ENCODE measurements around the gene SLC15A3.
"Not testable (repeated sequence)": the region's sequence is repeated elsewhere in the genome, so short reads cannot be mapped to it uniquely, and the experiment has no call there.

SLC15A3 gene

GRCh38 chr11:60912851-60913528, 39.0 kb downstream of the SLC15A3 start:
- H3K4me3 ChIP-seq (ENCODE audit: low read depth in 1 of 5, low read length in 5 of 5) = peak overlapping the region; percentile 76 to 93 (median 88)
- H3K9me3 ChIP-seq (ENCODE audit: control insufficient read depth in 5 of 5, low read length in 5 of 5) = no peaks in the 10 kb centered on the region
- H3K4me1 ChIP-seq (ENCODE audit: control insufficient read depth in 5 of 5, insufficient read depth in 5 of 5, low read length in 5 of 5) = peaks cover 18 to 65% (median 56%) of the 10 kb centered on the region in 5 donors
- peak overlapping the region; percentile 79 to 96 (median 94) for H3K9ac ChIP-seq (ENCODE audit: low read length in 5 of 5)
- no peaks in the 10 kb centered on the region for H3K36me3 ChIP-seq (ENCODE audit: control insufficient read depth in 5 of 5, insufficient read depth in 5 of 5, low read length in 5 of 5)
- peak overlapping the region; percentile 94 for H3K27ac ChIP-seq (ENCODE audit: low read depth, low read length)
- H3K27me3 ChIP-seq (ENCODE audit: control insufficient read depth in 5 of 5, insufficient read depth in 4 of 5, low read length in 5 of 5) = no peaks in the 10 kb centered on the region

- Histone ChIP-seq H3K4me1 (ENCODE audit: control insufficient read depth in 5 of 5, insufficient read depth in 5 of 5, low read length in 5 of 5) (peaks cover 18 to 65% (median 56%) of the 10 kb centered on the region in 5 donors), H3K9me3 (ENCODE audit: control insufficient read depth in 5 of 5, low read length in 5 of 5) (no peaks in the 10 kb centered on the region), H3K36me3 (ENCODE audit: control insufficient read depth in 5 of 5, insufficient read depth in 5 of 5, low read length in 5 of 5) (no peaks in the 10 kb centered on the region), H3K4me3 (ENCODE audit: low read depth in 1 of 5, low read length in 5 of 5) (no peak overlapping the region), H3K27ac (ENCODE audit: low read depth, low read length) (no peak overlapping the region), H3K9ac (ENCODE audit: low read length in 5 of 5) (peak overlapping the region in 1 of 5 donors; percentile 83), H3K27me3 (ENCODE audit: control insufficient read depth in 5 of 5, insufficient read depth in 4 of 5, low read length in 5 of 5) (no peaks in the 10 kb centered on the region)
Observed at GRCh38 chr11:60912223-60912850, 39.6 kb downstream of the SLC15A3 start.

DNA sequence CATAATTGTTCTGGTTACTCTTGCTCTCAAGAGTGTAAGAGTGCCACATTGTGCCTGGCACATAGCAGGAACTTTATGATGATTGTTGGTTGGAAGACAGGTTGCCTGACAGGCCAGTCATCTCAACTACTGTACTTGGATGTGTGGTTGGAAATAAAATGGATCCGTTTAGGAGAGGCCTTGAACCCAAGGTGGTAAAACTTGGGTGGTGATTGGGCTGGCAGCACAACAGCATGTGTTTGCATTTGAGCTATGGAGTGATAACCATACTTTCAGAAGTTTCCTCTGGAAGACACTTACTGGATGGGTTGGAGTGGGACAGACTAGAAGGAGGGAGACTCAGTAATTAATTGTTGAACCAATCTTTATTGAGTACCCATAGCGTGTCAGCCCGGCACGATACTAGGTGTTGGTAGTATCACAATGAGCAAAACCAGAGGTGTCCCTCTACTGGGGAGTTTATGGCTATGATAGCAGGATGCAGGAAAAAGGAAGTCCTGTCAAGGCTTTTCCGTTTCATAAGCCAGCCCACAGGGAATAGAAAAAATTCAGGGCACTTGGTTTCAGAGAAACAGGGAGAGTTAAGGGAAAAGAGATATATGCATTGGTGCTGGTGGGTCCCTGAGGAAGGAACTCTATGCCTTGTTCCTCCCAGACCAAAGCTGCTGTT, 41.1 kb downstream of the SLC15A3 start:
- peak overlapping the region in 1 of 5 donors; percentile 36 for H3K4me3 ChIP-seq (ENCODE audit: low read depth in 1 of 5, low read length in 5 of 5)
- H3K27me3 ChIP-seq (ENCODE audit: control insufficient read depth in 5 of 5, insufficient read depth in 4 of 5, low read length in 5 of 5) = peaks cover 0 to 4% (median 0%) of the 10 kb centered on the region in 5 donors
- peak overlapping the region; percentile 23 for H3K27ac ChIP-seq (ENCODE audit: low read depth, low read length)
- H3K9ac ChIP-seq (ENCODE audit: low read length in 5 of 5) = no peak overlapping the region
- H3K9me3 ChIP-seq (ENCODE audit: control insufficient read depth in 5 of 5, low read length in 5 of 5) = no peaks in the 10 kb centered on the region
- peaks cover 20 to 65% (median 49%) of the 10 kb centered on the region in 5 donors for H3K4me1 ChIP-seq (ENCODE audit: control insufficient read depth in 5 of 5, insufficient read depth in 5 of 5, low read length in 5 of 5)
- no peaks in the 10 kb centered on the region for H3K36me3 ChIP-seq (ENCODE audit: control insufficient read depth in 5 of 5, insufficient read depth in 5 of 5, low read length in 5 of 5)

- Histone ChIP-seq H3K9me3 (ENCODE audit: control insufficient read depth in 5 of 5, low read length in 5 of 5) (no peaks in the 10 kb centered on the region), H3K9ac (ENCODE audit: low read length in 5 of 5) (no peak overlapping the region), H3K4me1 (ENCODE audit: control insufficient read depth in 5 of 5, insufficient read depth in 5 of 5, low read length in 5 of 5) (peaks cover 22 to 65% (median 49%) of the 10 kb centered on the region in 5 donors), H3K4me3 (ENCODE audit: low read depth in 1 of 5, low read length in 5 of 5) (no peak overlapping the region), H3K36me3 (ENCODE audit: control insufficient read depth in 5 of 5, insufficient read depth in 5 of 5, low read length in 5 of 5) (no peaks in the 10 kb centered on the region), H3K27ac (ENCODE audit: low read depth, low read length) (no peak overlapping the region), H3K27me3 (ENCODE audit: control insufficient read depth in 5 of 5, insufficient read depth in 4 of 5, low read length in 5 of 5) (peaks cover 0 to 4% (median 0%) of the 10 kb centered on the region in 5 donors)
Observed at GRCh38 chr11:60910281-60910687, 41.7 kb downstream of the SLC15A3 start.

- H3K36me3 ChIP-seq (ENCODE audit: control insufficient read depth in 5 of 5, insufficient read depth in 5 of 5, low read length in 5 of 5); H3K9me3 ChIP-seq (ENCODE audit: control insufficient read depth in 5 of 5, low read length in 5 of 5); H3K4me3 ChIP-seq (ENCODE audit: low read depth in 1 of 5, low read length in 5 of 5); H3K9ac ChIP-seq (ENCODE audit: low read length in 5 of 5); H3K27ac ChIP-seq (ENCODE audit: low read depth, low read length); H3K27me3 ChIP-seq (ENCODE audit: control insufficient read depth in 5 of 5, insufficient read depth in 4 of 5, low read length in 5 of 5): not testable (repeated sequence)
- peaks cover 24 to 65% (median 49%) of the 10 kb centered on the region in 5 donors for H3K4me1 ChIP-seq (ENCODE audit: control insufficient read depth in 5 of 5, insufficient read depth in 5 of 5, low read length in 5 of 5)
Observed at GRCh38 chr11:60909680-60910280, 42.2 kb downstream of the SLC15A3 start.

GRCh38 chr11:60908803-60909202, 43.2 kb downstream of the SLC15A3 start:
- Histone ChIP-seq H3K27ac (ENCODE audit: low read depth, low read length) (no peak overlapping the region), H3K4me1 (ENCODE audit: control insufficient read depth in 5 of 5, insufficient read depth in 5 of 5, low read length in 5 of 5) (peaks cover 27 to 60% (median 44%) of the 10 kb centered on the region in 5 donors), H3K4me3 (ENCODE audit: low read depth in 1 of 5, low read length in 5 of 5) (no peak overlapping the region), H3K27me3 (ENCODE audit: control insufficient read depth in 5 of 5, insufficient read depth in 4 of 5, low read length in 5 of 5) (peaks cover 0 to 4% (median 0%) of the 10 kb centered on the region in 5 donors), H3K9me3 (ENCODE audit: control insufficient read depth in 5 of 5, low read length in 5 of 5) (no peaks in the 10 kb centered on the region), H3K9ac (ENCODE audit: low read length in 5 of 5) (no peak overlapping the region), H3K36me3 (ENCODE audit: control insufficient read depth in 5 of 5, insufficient read depth in 5 of 5, low read length in 5 of 5) (peaks cover 0 to 1% (median 0%) of the 10 kb centered on the region in 5 donors)

DNA sequence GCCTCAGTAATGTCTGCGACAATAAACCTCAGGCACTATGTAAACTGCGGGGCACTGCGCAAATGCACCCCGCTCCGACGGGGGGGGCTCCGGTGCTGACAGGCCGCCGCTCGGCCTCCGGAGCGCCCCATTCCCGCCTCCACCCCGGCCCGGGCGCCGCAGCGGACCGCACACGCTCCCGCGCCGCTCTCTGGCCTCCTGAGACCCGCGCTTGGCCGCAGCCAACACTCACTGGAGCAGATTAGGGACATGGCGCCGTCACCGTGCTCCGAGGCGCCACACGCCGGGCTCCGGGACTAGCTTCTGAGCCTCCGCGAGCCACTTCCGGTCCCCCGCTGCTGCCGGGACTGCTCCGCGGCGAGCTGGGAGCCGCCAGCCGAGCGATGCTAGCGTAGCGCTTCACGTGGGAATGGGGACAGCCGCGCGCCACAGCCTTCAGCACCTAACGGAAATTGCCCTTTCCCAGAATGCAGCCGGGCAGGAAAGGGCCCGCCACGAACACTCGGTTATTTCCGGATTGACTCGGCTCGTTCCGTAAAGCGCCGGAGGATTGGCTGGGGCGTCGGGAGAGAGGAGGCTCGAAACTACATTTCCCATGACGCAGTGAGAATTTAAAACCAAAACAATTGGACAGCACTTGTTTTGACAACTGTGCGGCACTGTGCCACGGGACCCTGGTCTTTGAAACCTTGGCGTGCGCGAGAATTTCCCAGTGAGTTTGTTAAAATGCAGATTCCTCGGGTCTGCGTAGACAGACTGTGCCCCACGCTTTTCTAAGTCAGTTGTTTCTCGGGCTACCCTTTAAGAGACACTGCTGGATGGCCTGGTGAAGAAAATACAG, 45.6 kb downstream of the SLC15A3 start, which contains the start of gene PRPF19:
TSS of gene PRPF19 (minus strand) at position 454 of the 841 bp plus-strand sequence. CDS start at position 251, 203 bp downstream.
- H3K4me3 ChIP-seq (ENCODE audit: low read depth in 1 of 5, low read length in 5 of 5) = peak within 1 kb of the TSS; percentile 73 to 95 (median 80)
- peak within 1 kb of the TSS; percentile 96 for H3K27ac ChIP-seq (ENCODE audit: low read depth, low read length)
- no peaks in the 10 kb centered on the region for H3K9me3 ChIP-seq (ENCODE audit: control insufficient read depth in 5 of 5, low read length in 5 of 5)
- H3K36me3 ChIP-seq (ENCODE audit: control insufficient read depth in 5 of 5, insufficient read depth in 5 of 5, low read length in 5 of 5) = peaks cover 7 to 26% (median 23%) of the 10 kb centered on the region in 5 donors
- H3K27me3 ChIP-seq (ENCODE audit: control insufficient read depth in 5 of 5, insufficient read depth in 4 of 5, low read length in 5 of 5) = peaks cover 0 to 4% (median 0%) of the 10 kb centered on the region in 5 donors
- H3K4me1 ChIP-seq (ENCODE audit: control insufficient read depth in 5 of 5, insufficient read depth in 5 of 5, low read length in 5 of 5) = peaks cover 20 to 40% (median 29%) of the 10 kb centered on the region in 5 donors
- H3K9ac ChIP-seq (ENCODE audit: low read length in 5 of 5) = peak within 1 kb of the TSS; percentile 86 to 98 (median 94)

DNA sequence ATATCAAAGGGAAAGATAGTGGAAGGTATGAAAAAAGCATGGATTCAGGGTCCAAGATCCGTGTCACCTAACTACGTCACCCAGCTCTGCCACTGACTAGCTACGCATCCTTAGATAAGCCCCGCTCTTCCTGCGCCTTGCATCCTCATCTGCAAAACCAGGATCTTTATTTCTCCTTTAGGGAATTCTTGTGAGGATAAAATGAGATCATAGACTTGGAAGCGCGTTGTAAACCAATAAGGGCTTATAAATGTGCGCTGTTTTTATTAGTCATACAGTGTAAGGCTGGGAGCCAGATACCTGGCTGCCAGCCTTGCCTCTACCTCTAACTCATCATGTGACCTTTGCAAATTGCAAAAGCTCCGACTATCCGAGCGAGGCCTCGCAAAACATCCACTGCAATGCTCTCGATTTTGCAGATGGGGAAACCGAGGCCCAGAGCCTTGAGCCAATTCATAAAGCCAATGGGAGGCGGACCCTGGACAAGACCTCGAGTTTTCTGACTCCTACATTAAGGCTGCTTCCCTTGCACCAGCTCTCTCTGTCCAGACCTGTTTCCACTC, 46.3 kb downstream of the SLC15A3 start:
- peaks cover 0 to 4% (median 0%) of the 10 kb centered on the region in 5 donors for H3K27me3 ChIP-seq (ENCODE audit: control insufficient read depth in 5 of 5, insufficient read depth in 4 of 5, low read length in 5 of 5)
- peak overlapping the region; percentile 73 to 95 (median 80) for H3K4me3 ChIP-seq (ENCODE audit: low read depth in 1 of 5, low read length in 5 of 5)
- no peaks in the 10 kb centered on the region for H3K9me3 ChIP-seq (ENCODE audit: control insufficient read depth in 5 of 5, low read length in 5 of 5)
- peak overlapping the region; percentile 96 for H3K27ac ChIP-seq (ENCODE audit: low read depth, low read length)
- H3K9ac ChIP-seq (ENCODE audit: low read length in 5 of 5) = peak overlapping the region; percentile 84 to 97 (median 91)
- H3K36me3 ChIP-seq (ENCODE audit: control insufficient read depth in 5 of 5, insufficient read depth in 5 of 5, low read length in 5 of 5) = peaks cover 8 to 33% (median 31%) of the 10 kb centered on the region in 5 donors
- H3K4me1 ChIP-seq (ENCODE audit: control insufficient read depth in 5 of 5, insufficient read depth in 5 of 5, low read length in 5 of 5) = peaks cover 16 to 33% (median 24%) of the 10 kb centered on the region in 5 donors

- H3K27ac ChIP-seq (ENCODE audit: low read depth, low read length) = peak overlapping the region; percentile 96
- H3K27me3 ChIP-seq (ENCODE audit: control insufficient read depth in 5 of 5, insufficient read depth in 4 of 5, low read length in 5 of 5) = peaks cover 0 to 4% (median 0%) of the 10 kb centered on the region in 5 donors
- H3K9me3 ChIP-seq (ENCODE audit: control insufficient read depth in 5 of 5, low read length in 5 of 5) = no peaks in the 10 kb centered on the region
- H3K36me3 ChIP-seq (ENCODE audit: control insufficient read depth in 5 of 5, insufficient read depth in 5 of 5, low read length in 5 of 5) = peaks cover 10 to 39% (median 36%) of the 10 kb centered on the region in 5 donors
- peak overlapping the region in 4 of 5 donors; percentile 73 to 95 (median 86) for H3K4me3 ChIP-seq (ENCODE audit: low read depth in 1 of 5, low read length in 5 of 5)
- peak overlapping the region; percentile 41 to 94 (median 86) for H3K9ac ChIP-seq (ENCODE audit: low read length in 5 of 5)
- H3K4me1 ChIP-seq (ENCODE audit: control insufficient read depth in 5 of 5, insufficient read depth in 5 of 5, low read length in 5 of 5) = peaks cover 16 to 30% (median 24%) of the 10 kb centered on the region in 5 donors
Observed at GRCh38 chr11:60905047-60905446, 46.9 kb downstream of the SLC15A3 start.

Measured in subcutaneous abdominal adipose tissue (tissue), 5 donors.